Tibial artery (tissue), 4 donors: ENCODE measurements around the gene FAM117B.
A peak's percentile ranks its signal among the peaks of the same experiment; 100 is the strongest.

ENCODE experiments used
- DNase-seq, 2 donors: peaks; one replicate each; pipeline ENCODE4 v3.0.0-alpha.2; 2019
- H3K27ac ChIP-seq, 2 donors: fragments of 200-600 bp; sonication (generic) in 1 of 2; 1 replicate in 1 of 2; 2 replicates in 1 of 2; pipeline ENCODE4 v1.5.1; 2018 to 2019; ENCODE audit warnings: mild to moderate bottlenecking in 1 of 2
- H3K27me3 ChIP-seq, 2 donors: fragments of 200-600 bp; sonication (generic) in 1 of 2; one replicate each; pipeline versions ENCODE4 v1.5.1 to v1.6.0; 2016 to 2019
- H3K36me3 ChIP-seq, 3 donors: fragments of 200-600 bp; sonication (generic) in 2 of 3; one replicate each; pipeline ENCODE4 v1.5.1; 2016 to 2019; ENCODE audit warnings: mild to moderate bottlenecking in 2 of 3
- H3K4me1 ChIP-seq, 4 donors: fragments of 200-600 bp; sonication (generic) in 2 of 4; 1 replicate in 3 of 4; 2 replicates in 1 of 4; pipeline ENCODE4 v1.5.1; 2016 to 2019
- H3K4me3 ChIP-seq, 2 donors: fragments of 200-600 bp; sonication (generic) in 1 of 2; 1 replicate in 1 of 2; 2 replicates in 1 of 2; pipeline ENCODE4 v1.5.1; 2018 to 2019; ENCODE audit warnings: mild to moderate bottlenecking in 2 of 2
- H3K9me3 ChIP-seq, 3 donors: fragments of 200-600 bp; sonication (generic) in 1 of 3; one replicate each; pipeline ENCODE4 v1.5.1; 2016 to 2019
- CTCF ChIP-seq, 2 experiments: fragments of 200-600 bp in 1 of 2; fragments of 450-650 bp in 1 of 2; IDR thresholded peaks; one replicate each; pipeline ENCODE4 v1.5.1; 2017 to 2019; ENCODE audit warnings: antibody characterized with exemption in 2 of 2, mild to moderate bottlenecking in 1 of 2, moderate library complexity in 1 of 2
- intact Hi-C: fragments of 100-400 bp; cut with DNase I; formaldehyde crosslinking; loops from one replicate; pipeline ENCODE4 v1.15.0; 2023; ENCODE audit warnings: low total_unique reads

FAM117B gene

DNA sequence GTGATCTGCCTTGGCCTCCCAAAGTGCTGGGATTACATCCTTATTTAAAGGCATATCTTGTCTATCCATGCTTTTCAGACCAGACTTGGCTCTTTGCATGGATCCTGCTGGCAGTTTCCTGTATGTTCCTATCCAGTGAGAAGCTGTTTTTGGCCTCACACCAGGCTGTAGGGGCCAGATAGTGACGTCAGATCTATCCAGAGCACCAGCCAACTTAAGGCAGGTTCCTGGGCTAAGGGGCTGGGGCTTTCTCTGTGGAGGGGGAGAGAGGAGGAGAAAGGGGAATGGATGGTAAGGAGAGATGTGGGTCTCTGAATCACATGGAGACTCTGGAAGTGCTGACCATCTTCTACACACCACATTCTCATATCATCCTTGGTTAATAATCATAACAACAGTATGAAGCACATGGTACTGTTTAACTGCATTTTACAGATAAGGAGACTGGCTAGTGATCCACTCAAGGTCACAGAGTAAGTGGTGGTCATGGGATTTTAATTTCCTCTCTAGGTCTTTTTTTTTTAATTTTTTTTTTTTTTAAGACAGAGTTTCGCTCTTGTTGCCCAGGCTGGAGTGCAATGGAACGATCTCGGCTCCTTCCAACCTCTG is 2.0 kb upstream of the FAM117B start:
- DNase-seq, result peak; percentile 71 to 88
- peak overlapping the region; percentile 33 to 89 for H3K27ac ChIP-seq

GRCh38 chr2:202633470-202633869 is 1.3 kb upstream of the FAM117B start:
- Histone ChIP-seq H3K9me3 (no peaks in the 10 kb centered on the region), H3K36me3 (no peaks in the 10 kb centered on the region), H3K4me3 (no peak overlapping the region), H3K27me3 (no peaks in the 10 kb centered on the region), H3K4me1 (peaks cover 0 to 30% (median 6%) of the 10 kb centered on the region in 4 donors), H3K27ac (peak overlapping the region; percentile 89 to 94)
- no peak for TF ChIP-seq CTCF (IDR thresholded peaks at IDR 0.05)
- intact Hi-C loops, result loop anchor here (10.0 kb wide), 2 partner anchors 181 to 381 kb away; partner anchors contain the start of gene NBEAL1
- DNase-seq, result no peak

More for the DNA sequence above, 2.0 kb upstream of the FAM117B start:
- intact Hi-C loops, result loop anchor here (10.0 kb wide), 2 partner anchors 182 to 382 kb away; partner anchors contain the start of gene NBEAL1
- Histone ChIP-seq H3K9me3 (no peaks in the 10 kb centered on the region), H3K36me3 (no peaks in the 10 kb centered on the region), H3K27me3 (no peaks in the 10 kb centered on the region), H3K4me3 (no peak overlapping the region), H3K4me1 (peaks cover 0 to 30% (median 6%) of the 10 kb centered on the region in 4 donors)
- TF ChIP-seq CTCF (IDR thresholded peaks at IDR 0.05), result peak in 1 of 2 experiments; percentile 7

GRCh38 chr2:202635428-202636212 is 851 bp downstream of the FAM117B start:
- Histone ChIP-seq H3K27ac (peak overlapping the region; percentile 89 to 94), H3K27me3 (no peaks in the 10 kb centered on the region), H3K4me1 (peaks cover 0 to 30% (median 6%) of the 10 kb centered on the region in 4 donors), H3K36me3 (no peaks in the 10 kb centered on the region), H3K9me3 (no peaks in the 10 kb centered on the region), H3K4me3 (peak overlapping the region; percentile 98 to 99)
- peak; percentile 67 to 86 for DNase-seq
- no peak for TF ChIP-seq CTCF (IDR thresholded peaks at IDR 0.05)
- intact Hi-C loops, result loop anchor here (10.0 kb wide), 2 partner anchors 179 to 379 kb away; partner anchors contain the start of gene NBEAL1

GRCh38 chr2:202636213-202636513 is 1.4 kb downstream of the FAM117B start:
- Histone ChIP-seq H3K27ac (peak overlapping the region; percentile 89 to 94), H3K27me3 (no peaks in the 10 kb centered on the region), H3K9me3 (no peaks in the 10 kb centered on the region), H3K36me3 (no peaks in the 10 kb centered on the region), H3K4me1 (peaks cover 0 to 30% (median 6%) of the 10 kb centered on the region in 4 donors), H3K4me3 (peak overlapping the region; percentile 98 to 99)
- no peak for DNase-seq
- TF ChIP-seq CTCF (IDR thresholded peaks at IDR 0.05), result no peak
- intact Hi-C loops, result loop anchor here (10.0 kb wide), 2 partner anchors 179 to 379 kb away; partner anchors contain the start of gene NBEAL1

GRCh38 chr2:202638721-202639120 is 4.0 kb downstream of the FAM117B start:
- Histone ChIP-seq H3K4me3 (no peak overlapping the region), H3K27ac (no peak overlapping the region), H3K27me3 (no peaks in the 10 kb centered on the region), H3K36me3 (no peaks in the 10 kb centered on the region), H3K9me3 (no peaks in the 10 kb centered on the region), H3K4me1 (peaks cover 0 to 13% (median 1%) of the 10 kb centered on the region in 4 donors)
- no peak for TF ChIP-seq CTCF (IDR thresholded peaks at IDR 0.05)
- intact Hi-C loops, result loop anchor here (10.0 kb wide), 2 partner anchors 176 to 376 kb away; partner anchors contain the start of gene NBEAL1
- DNase-seq, result no peak
